OCI-LY3 (cell line): ENCODE results near the gene MAN1B1.

ENCODE experiments used
- H2AFZ ChIP-seq: fragments of 200-600, 300-600 bp; shearing (Covaris generic); 2 replicates; pipeline ENCODE4 v1.6.0; 2014; ENCODE audit warnings: antibody characterized with exemption, low read depth, low read length
- H3K27ac ChIP-seq: fragments of 200-600, 300-600 bp; sonication (generic); 2 replicates; pipeline ENCODE4 v1.5.1; 2014; ENCODE audit warnings: mild to moderate bottlenecking, low read length, moderate library complexity, mixed read lengths
- H3K27me3 ChIP-seq: fragments of 200-600, 300-600 bp; sonication (generic); 2 replicates; pipeline ENCODE4 v1.6.1; 2014; ENCODE audit warnings: low read depth, low read length, mixed read lengths
- H3K36me3 ChIP-seq: fragments of 200-600, 300-600 bp; sonication (generic); replicated peaks from 2 replicates; pipeline ENCODE3; 2014; ENCODE audit warnings: low read depth, low read length, mixed read lengths
- H3K4me1 ChIP-seq: fragments of 300-600, 200-600 bp; sonication (generic); 2 replicates; pipeline ENCODE4 v1.6.1; 2014; ENCODE audit warnings: low read length, mixed read lengths
- H3K4me2 ChIP-seq: fragments of 200-600, 300-600 bp; sonication (generic); 2 replicates; pipeline ENCODE4 v1.6.1; 2014; ENCODE audit warnings: low read length, mixed read lengths
- H3K4me3 ChIP-seq: fragments of 300-600, 200-600 bp; sonication (generic); 2 replicates; pipeline ENCODE4 v1.5.1; 2014; ENCODE audit warnings: antibody characterized with exemption, mild to moderate bottlenecking, low read length, moderate library complexity
- H3K79me2 ChIP-seq: fragments of 300-600, 200-600 bp; shearing (Covaris generic); 2 replicates; pipeline ENCODE4 v1.6.1; 2014; ENCODE audit warnings: mild to moderate bottlenecking, low read length, mixed read lengths
- H3K9ac ChIP-seq: fragments of 300-600, 200-600 bp; shearing (Covaris generic); 2 replicates; pipeline ENCODE4 v1.6.0; 2014; ENCODE audit warnings: mild to moderate bottlenecking, low read length, moderate library complexity
- H3K9me3 ChIP-seq: fragments of 200-600, 300-600 bp; shearing (Covaris generic); 2 replicates; pipeline ENCODE4 v1.6.1; 2014; ENCODE audit warnings: low read length, mixed read lengths; ENCODE audit not compliant: insufficient read depth
- H4K20me1 ChIP-seq: fragments of 200-600, 300-600 bp; sonication (generic); 2 replicates; pipeline ENCODE4 v1.6.1; 2016; ENCODE audit warnings: low read length, mixed read lengths; ENCODE audit not compliant: insufficient read depth
- EZH2phosphoT487 ChIP-seq: fragments of 200-600 bp; shearing (Covaris generic); IDR thresholded peaks from 2 replicates; pipeline ENCODE4 v1.6.1; 2018; ENCODE audit warnings: antibody characterized with exemption, mixed run types, low read depth
- TF ChIP-seq, protein P1 (sequence below): fragments of 200-600, 300-600 bp; sonication (generic); IDR thresholded peaks from 2 replicates; pipeline ENCODE4 v1.5.1; 2014; ENCODE audit warnings: antibody characterized with exemption, low read length, low read depth

The MAN1B1 gene

GRCh38 chr9:137128158-137128861, 41.5 kb downstream of the MAN1B1 start:
- Histone ChIP-seq H3K27me3 (no peaks in the 10 kb centered on the region), H3K9me3 (no peaks in the 10 kb centered on the region), H3K27ac (peak overlapping the region; percentile 90), H3K4me3 (peak overlapping the region; percentile 89), H3K9ac (peak overlapping the region; percentile 88), H2AFZ (no peak overlapping the region), H4K20me1 (no peaks in the 10 kb centered on the region), H3K4me1 (peaks cover 21% of the 10 kb centered on the region), H3K36me3 (peaks cover 3% of the 10 kb centered on the region), H3K79me2 (peaks cover 51% of the 10 kb centered on the region), H3K4me2 (peak overlapping the region; percentile 98)
- TF ChIP-seq, protein P1, sequence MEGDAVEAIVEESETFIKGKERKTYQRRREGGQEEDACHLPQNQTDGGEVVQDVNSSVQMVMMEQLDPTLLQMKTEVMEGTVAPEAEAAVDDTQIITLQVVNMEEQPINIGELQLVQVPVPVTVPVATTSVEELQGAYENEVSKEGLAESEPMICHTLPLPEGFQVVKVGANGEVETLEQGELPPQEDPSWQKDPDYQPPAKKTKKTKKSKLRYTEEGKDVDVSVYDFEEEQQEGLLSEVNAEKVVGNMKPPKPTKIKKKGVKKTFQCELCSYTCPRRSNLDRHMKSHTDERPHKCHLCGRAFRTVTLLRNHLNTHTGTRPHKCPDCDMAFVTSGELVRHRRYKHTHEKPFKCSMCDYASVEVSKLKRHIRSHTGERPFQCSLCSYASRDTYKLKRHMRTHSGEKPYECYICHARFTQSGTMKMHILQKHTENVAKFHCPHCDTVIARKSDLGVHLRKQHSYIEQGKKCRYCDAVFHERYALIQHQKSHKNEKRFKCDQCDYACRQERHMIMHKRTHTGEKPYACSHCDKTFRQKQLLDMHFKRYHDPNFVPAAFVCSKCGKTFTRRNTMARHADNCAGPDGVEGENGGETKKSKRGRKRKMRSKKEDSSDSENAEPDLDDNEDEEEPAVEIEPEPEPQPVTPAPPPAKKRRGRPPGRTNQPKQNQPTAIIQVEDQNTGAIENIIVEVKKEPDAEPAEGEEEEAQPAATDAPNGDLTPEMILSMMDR, result no peak
- no peak for TF ChIP-seq EZH2phosphoT487

GRCh38 chr9:137128862-137129455, 42.2 kb downstream of the MAN1B1 start:
- Histone ChIP-seq H3K36me3 (peaks cover 3% of the 10 kb centered on the region), H3K27ac (peak overlapping the region; percentile 90), H4K20me1 (no peaks in the 10 kb centered on the region), H3K9me3 (no peaks in the 10 kb centered on the region), H2AFZ (no peak overlapping the region), H3K27me3 (no peaks in the 10 kb centered on the region), H3K9ac (peak overlapping the region; percentile 88), H3K4me2 (peak overlapping the region; percentile 98), H3K4me3 (peak overlapping the region; percentile 89), H3K4me1 (peaks cover 15% of the 10 kb centered on the region), H3K79me2 (peaks cover 49% of the 10 kb centered on the region)
- TF ChIP-seq EZH2phosphoT487, result no peak
- TF ChIP-seq, protein P1, result no peak

- peak overlapping the region; percentile 98 for H3K4me2 ChIP-seq
- H4K20me1 ChIP-seq, result no peaks in the 10 kb centered on the region
- H3K9ac ChIP-seq, result peak overlapping the region; percentile 88
- no peaks in the 10 kb centered on the region for H3K36me3 ChIP-seq
- H3K79me2 ChIP-seq, result peaks cover 43% of the 10 kb centered on the region
- H3K27me3 ChIP-seq, result no peaks in the 10 kb centered on the region
- H3K4me3 ChIP-seq, result peak overlapping the region; percentile 89
- 0 out of 2 replicates have a peak overlapping the region, but pooled peaks have one; percentile 1 for H2AFZ ChIP-seq
- H3K27ac ChIP-seq, result peak overlapping the region; percentile 90
- no peak for TF ChIP-seq EZH2phosphoT487
- TF ChIP-seq, protein P1, result no peak
- H3K9me3 ChIP-seq, result no peaks in the 10 kb centered on the region
- H3K4me1 ChIP-seq, result peaks cover 11% of the 10 kb centered on the region
Measured at GRCh38 chr9:137129456-137130175, 42.8 kb downstream of the MAN1B1 start.

- Histone ChIP-seq H4K20me1 (no peaks in the 10 kb centered on the region), H3K27ac (peak overlapping the region; percentile 90), H3K9me3 (no peaks in the 10 kb centered on the region), H3K79me2 (peaks cover 43% of the 10 kb centered on the region), H3K27me3 (no peaks in the 10 kb centered on the region), H3K4me1 (peaks cover 11% of the 10 kb centered on the region), H2AFZ (0 out of 2 replicates have a peak overlapping the region, but pooled peaks have one; percentile 1), H3K9ac (peak overlapping the region; percentile 88), H3K4me3 (peak overlapping the region; percentile 89), H3K36me3 (no peaks in the 10 kb centered on the region), H3K4me2 (peak overlapping the region; percentile 72)
- TF ChIP-seq EZH2phosphoT487, result no peak
- TF ChIP-seq, protein P1, result no peak
Measured at GRCh38 chr9:137130176-137130755, 43.5 kb downstream of the MAN1B1 start.
